IPS-NIHi7 (cell line): ENCODE data around the gene MEIS2.
"Not testable (repeated sequence)": the region's sequence is repeated elsewhere in the genome, so short reads cannot be mapped to it uniquely, and the experiment has no call there.

Experiments used
- DNase-seq: peaks from one replicate; pipeline ENCODE4 v3.0.0; 2012; ENCODE audit warnings: mixed read lengths; ENCODE audit errors: extremely low spot score

MEIS2 gene

DNA sequence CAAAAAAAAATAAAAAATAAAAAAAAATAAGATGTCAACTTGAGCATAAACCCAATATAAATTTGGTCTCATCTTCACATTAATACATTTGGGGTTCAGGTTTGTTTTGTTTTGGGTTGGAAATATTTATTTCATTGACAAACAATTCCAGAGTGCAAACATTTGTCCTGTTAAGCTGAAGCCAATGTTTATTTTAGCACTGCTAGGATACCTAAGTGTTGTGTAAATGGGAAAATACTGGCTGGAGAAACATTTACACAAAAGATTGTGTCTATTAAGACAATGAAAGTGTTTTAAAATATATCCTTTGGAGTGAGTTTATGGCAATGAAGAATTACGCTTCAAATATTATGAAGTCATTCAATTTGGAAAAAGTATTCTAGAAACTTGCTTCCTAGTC, 91.1 kb downstream of the MEIS2 start:
- no peak for DNase-seq

DNA sequence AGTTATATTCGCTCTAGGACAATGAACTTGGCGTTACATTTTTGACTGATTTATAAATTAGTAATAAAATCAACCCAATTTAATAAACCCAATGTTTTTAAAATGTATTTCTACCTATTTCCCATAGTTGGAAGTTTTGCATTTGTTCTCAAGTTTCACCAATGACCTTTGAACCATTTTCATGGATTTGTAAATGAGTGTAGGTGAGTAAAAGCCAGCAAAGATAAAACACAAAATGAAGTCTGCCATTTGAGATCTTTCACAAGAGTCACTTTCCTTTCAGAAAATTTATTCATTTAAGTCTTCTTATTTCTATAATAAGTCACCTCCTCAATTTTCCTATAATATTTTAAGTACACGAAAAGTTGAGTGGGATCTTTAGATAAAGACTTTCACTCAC, 92.1 kb downstream of the MEIS2 start:
- DNase-seq = no peak

DNA sequence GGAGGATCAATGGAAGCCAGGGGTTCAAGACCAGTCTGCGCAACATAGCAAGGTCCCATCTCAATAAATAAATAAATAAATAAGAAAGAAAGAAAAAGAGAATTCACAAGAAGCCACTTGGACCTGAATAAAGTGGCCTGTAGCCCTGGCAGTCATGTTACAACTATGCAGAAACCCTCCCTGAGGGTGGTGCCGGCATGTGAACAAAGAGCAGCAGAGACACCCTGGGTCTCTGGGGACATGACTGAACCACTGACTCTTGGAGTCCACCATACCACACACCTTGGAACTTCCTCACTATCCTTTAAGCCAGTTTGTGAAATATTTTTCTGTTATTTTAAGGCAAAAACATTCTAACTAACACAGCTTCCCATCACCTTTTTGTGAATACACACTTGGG, 93.0 kb downstream of the MEIS2 start:
- no peak for DNase-seq

DNA sequence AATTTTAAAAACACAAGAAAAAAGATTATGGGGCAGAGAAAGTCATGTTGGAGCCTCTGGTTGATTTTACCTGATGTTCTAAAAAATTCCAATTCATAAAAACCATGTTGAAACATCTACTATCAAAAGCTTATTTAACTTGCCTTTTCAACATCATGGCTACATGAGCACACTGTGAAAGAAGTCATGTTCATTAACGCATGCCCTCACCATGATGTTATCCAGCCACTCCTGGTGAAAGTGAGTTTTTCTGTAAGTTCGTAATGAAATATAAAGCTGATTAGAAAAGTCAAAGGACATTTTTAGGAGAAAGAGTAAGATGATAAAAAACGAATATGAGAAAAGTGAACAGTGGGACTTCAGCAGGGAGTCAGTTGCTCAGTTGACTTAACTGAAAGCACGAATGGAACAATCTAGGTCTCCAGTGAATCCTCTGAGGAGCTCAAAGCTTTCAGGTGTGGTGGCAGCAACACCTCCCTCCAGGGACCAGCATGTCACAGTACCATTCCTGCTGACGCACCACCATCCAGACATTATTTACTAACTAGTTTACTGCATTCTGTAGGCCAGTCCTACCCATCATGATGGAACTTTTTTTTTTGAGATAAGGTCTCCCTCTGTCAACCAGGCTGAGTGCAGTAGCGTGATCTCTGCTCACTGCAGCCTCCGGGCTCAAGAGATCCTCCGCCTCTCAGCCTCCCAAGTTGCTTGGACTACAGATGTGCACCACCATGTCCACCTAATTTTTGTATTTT, 95.2 kb downstream of the MEIS2 start:
- DNase-seq = no peak

DNA sequence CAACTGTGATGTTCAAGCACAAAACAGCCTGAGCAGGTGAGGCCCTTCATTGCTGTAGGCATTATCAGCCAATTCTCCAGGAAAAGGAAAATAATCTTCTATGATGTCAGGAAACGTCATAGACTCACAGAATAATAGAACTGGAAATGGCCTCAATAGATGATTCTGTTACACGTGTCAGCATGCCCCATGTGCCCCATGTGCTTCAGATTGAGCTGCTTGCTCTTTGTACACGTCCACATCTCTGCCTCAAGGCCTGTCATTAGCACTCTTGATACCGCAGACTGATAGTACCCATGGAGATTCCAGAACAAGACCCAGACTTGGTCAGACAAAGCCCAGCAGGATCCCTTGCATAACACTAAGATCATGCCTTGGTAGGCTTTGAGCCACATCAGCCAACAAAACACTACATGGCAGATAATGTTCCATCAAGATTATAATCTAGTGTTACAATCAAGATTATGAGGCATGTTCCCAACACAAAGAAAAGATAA, 95.9 kb downstream of the MEIS2 start:
- DNase-seq = no peak

DNA sequence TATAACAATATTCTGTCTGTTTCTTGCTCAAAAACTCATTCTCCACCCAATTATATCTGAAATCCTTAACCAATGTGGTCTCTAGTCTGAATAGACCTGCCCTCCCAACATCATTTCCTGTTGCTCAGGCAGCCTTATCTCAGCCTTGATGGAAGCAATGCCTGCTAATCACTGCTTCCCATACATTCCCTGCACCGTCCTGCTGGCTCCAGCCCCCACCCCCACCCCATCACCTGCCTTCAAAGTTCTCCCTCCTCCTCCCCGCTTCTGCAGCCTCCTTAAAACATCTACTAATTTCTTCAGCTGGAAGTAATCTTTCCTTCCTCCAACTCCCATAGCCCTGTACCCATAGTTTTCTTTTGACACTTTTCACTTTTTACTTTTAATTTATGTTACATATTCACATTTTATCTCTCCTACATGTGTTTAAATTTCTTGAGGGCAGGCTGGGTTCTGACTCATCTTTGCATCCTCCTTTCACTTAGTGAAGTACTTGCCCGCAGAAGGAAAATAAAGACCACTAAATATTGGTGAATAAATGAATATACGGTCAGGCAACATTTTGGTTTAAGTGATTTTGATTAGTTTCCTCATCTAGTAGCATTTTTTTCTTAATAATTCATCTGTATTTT, 98.2 kb downstream of the MEIS2 start:
- DNase-seq = peak; percentile 65

DNA sequence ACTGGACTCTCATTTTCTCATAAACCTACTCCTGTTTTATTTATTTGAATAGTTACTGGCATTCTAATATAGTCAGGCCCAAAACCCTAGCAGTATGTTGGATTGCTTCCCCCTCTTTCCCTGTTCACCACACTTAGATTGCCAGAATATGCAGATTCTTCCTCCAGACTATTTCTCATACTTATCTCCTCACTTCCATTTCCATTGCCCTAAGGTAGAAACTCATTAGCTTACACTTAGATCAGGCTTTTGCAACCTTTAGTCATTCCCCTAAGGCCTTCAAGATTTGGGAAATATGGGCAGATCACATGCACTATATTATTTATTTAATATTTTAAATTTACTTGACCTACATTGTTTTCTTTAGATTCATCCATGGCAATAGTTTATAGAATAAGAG, 98.9 kb downstream of the MEIS2 start:
- DNase-seq = no peak

DNA sequence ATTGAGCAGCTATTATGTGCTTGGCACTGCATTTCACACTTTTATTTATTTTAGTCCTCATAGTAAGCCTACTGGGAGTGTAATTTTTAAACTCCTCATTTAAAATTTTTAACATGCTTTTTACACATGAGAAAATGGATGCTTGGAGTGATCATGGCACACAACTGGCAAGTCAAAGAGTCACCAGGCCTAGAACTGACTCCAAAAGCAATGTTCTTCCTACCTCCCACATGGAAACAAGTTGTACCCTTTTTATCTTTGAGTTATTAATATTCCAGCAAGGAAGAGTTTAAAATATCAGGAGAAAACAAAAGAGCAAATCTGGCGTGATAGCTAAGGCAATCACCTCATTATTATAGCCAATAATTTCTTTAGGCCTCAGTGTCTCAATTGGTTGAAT, 100.6 kb downstream of the MEIS2 start:
- no peak for DNase-seq

DNA sequence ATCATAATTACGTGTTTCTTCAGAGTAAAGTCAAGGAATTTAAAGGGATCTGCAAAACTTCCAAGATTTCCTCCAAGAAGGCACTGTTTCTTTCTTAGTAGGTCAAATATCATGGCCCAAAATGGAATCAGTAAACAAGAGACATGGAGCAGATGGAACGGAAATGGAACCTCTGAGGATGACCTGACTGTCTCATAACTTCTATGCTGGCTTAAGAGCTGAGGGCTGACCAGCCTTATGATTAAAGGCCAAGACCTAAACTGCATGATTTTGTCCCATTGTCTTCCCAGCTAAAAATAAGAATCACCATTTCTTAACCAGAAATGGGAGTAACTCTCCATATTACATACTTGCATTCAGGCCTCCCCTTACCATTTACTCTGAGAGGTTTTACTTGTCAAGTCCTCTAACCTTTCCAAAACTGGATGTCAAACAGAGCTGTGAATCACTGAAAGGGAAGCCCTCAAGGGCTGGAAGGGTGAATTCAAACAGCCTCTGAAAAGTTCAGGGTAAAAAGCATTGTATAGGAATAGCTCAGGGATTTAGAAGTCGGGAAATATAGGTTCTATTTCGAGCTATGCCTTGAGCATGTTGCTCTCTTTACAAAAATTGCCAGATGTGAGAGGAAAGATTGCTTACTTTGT, 103.7 kb downstream of the MEIS2 start:
- no peak for DNase-seq

DNA sequence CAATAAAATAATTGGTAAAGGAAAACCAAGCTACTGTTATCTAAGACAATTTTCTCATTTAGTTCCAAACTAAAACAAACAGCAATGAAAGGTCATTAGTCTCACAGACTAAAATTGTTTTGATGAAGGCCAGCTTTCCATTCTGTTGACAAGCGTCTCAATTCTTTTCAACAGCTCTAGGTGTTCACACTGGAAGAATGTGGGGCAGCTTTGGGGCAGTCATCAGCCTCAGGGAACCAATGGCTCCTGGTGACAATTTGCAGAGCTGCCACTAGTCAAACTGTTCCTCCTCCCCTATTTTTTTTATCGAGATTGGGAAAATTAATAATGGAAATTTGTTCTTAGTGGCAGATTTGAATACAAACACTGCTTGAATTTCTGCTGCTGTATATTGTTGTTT, 104.2 kb downstream of the MEIS2 start:
- no peak for DNase-seq

DNA sequence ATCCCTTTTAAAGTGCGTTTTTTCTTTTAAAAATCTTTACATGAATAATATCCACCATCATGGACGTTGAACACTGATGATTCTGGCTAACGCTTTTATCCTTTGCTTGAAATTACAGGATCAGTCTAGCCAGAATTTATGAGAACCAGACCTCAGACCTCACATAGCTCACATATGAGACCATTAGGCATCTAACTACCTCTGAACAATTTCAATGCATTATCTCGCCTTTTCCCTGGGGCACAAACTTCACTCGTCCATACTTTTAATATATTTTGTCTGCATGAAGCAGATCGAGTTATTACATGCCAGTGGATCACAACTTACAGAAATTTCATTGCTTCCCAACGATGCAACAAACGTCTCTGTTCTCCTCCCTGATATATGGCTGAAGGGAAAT, 105.6 kb downstream of the MEIS2 start:
- no peak for DNase-seq

DNA sequence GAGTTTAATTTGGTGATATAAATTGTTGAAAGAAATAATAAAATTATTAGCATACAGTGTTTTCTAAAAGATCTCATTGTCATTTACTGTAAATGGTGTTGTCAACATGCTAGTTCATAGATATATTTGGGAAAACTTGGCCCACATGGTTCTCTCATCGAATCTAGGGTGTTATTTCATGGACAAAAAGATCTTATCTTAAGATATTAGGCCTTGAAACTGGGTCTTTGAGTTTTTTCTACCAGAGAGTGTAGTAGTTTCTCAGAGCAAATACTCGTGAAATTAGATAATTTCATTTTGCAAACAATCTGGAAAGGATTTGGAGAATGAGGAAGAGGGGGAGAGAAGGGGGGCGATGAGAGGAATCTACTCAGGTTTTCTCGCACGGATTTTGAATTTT, 107.9 kb downstream of the MEIS2 start:
- DNase-seq = no peak

DNA sequence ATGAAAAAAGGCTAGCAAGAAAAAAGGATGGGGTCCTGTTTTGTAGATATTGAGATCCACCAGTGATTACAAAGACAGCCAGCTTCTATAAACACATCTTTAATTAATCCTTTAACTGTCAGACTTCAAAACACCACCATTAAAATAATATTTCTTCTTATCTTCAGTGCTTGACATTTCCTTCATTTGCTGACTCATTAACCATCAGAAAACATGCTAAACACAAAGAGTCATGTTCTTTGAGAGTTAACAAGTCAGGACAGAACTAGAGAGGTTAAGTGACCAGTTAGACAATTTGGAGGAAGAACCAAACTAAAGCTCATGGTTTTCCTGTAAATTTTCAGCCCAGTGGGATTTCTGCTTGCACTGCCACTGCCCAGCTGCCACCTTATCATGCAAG, 111.4 kb downstream of the MEIS2 start:
- DNase-seq = no peak

DNA sequence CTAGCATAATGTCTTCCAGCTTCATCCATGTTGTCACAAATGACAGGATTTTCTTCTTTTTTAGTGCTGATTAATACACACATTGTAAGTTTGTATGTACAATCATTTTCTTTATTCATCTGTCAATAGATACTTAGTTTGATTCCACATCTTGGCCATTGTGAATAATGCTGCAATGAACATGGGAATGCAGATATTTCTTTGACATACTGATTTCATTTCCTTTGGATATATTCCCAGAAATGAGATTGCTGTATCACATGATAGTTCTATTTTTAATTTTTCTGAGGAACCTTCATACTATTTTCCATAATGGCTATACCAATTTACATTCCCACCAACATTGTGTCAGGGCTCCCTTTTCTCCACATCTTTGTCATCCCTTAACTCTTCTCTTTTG, 117.9 kb downstream of the MEIS2 start:
- no peak for DNase-seq

DNA sequence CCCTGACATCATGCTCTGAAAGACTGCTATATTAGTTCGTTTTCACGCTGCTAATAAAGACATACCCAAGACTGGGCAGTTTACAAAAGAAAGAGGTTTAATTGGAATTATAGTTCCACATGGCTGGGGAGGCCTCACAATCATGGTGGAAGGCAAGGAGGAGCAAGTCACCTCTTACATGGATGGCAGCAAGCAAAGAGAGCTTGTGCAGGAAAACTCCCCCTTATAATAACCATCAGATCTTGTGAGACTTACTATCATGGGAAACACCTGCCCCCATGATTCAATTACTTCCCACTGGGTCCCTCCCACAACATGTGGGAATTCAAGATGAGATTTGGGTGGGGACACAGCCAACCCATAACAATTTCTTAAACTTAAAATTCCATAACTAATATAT, 120.1 kb downstream of the MEIS2 start:
- DNase-seq = not testable (repeated sequence)

DNA sequence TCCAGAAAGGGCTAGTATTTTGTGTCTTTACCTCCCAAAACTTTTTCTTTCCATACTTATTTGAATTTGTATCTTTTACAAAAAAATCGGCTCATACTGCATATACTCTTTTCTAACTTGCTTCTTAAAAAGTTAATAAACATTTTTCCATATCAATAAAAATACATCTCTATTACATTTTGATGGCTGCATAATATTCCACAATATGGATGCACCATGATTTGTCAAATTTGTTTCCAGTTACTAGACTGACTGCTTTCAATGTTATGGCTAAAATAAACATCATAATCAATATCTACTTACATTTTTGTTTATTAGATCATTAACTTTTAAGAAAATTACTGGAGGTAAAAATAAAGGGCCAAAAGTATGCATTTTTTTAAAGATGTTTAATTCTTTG, 121.7 kb downstream of the MEIS2 start:
- no peak for DNase-seq

DNA sequence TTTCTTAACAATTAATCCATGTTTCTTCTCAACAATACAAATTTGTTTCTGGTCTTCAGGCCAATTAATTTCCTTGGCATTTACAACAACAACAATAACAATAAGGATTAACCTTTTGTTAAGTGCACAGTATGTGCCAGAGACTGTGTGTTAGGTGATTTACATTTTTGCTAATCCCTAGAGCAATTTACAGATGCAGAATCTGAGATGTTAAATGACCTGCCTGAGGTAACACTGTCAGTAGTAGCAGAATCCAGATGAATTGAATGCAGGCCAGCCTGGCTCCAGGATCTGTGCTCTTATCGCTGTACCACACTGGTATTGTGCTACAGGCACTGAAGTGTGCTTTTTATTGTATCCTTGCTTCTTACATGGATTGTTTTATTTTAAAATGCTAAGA, 122.2 kb downstream of the MEIS2 start:
- no peak for DNase-seq

DNA sequence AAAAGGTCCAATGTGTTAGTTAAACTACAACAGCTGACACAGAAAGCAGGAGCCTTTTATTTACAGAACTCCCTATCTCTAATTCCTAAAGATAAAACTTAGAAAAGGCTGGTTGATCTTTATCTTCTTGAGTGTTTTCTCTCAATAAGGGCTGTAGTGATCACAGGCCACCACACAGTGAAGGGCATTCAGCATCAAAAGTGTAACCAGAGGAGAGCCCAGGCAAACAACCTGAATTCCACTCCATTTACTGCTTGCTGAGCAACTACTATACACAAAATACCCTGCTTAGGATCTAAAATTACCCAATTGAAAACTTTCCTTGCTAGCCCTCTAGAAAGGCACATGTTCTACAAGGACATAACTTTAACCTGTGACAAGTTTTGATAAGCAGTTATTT, 122.7 kb downstream of the MEIS2 start:
- no peak for DNase-seq

DNA sequence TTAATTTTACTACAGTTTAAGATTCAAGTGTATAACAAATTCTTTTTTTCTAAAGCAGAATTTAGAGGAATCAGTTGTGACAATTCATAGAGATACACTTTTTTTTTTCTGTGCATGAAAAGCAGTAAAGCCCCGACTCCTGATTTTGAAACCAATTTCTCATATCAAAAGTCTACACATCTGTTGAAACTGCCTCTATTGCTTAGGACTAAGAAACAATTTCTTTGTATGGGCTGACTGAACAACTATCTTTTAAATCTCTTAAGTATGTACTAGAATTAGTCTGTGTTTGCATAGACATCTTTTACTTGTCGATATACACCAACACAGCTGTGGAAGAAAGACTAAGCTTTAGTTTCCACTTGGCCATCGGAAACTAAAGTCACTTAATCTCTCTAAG, 127.6 kb downstream of the MEIS2 start:
- no peak for DNase-seq

DNA sequence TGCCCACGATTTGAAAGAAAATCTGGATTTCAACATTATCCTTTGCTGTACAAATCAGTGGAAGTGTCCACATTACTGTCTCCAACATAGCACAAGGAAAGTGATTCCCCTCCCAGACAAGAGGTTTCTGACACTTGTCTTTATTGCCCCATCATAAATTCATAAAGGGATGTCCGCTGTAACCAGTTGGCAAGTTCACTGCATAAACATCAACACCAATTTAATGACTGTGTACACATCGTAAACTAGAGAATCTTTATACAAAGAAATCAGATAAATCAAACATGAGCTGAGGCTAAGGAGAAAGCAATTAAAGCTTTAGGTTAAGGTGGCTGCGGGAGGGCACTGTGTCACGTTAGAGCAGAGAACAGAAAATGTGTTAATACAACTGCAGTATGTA, 129.8 kb downstream of the MEIS2 start:
- DNase-seq = no peak

DNA sequence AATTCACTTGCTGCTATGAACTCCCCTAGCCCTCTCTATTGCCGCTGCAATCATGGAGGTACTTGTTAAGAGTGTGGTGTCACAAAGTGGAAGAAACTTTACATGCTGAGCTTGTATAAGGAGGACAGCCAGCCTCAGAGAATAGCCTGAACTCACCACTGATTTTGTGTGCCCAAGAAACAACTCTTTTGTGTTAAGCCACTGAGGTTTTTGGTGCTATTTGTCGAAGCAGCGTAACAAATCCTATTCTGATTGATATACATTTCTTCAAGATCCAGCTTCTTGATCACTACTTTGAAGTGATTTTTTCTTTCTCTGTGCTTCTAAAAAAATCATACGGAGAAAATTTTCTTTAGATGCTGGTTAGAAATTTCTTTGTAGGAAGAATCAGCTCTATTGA, 132.4 kb downstream of the MEIS2 start:
- no peak for DNase-seq

DNA sequence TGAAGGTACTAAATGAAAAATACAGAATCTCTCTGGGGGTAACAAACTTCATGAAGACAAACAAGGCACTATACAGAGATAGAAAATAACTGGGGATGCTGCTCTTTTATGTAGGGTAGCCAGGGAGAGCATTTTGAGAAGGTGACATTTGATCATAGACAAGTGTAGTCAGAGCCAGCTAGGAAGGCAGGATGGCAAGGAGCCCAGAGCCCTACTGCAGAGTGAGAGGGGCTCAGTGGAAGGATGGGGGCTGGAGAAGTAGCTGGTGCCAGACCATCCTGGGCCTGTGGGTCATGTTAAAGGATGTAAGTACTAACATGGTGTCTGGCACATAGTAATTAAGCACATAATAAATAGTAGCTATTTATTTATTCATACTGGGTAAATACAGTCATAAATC, 133.6 kb downstream of the MEIS2 start:
- no peak for DNase-seq
